Muscle of leg (tissue), 11 donors: ENCODE results near the gene NIBAN1. TPM values are rescaled to one million over a fixed set of nuclear protein-coding genes. Genes with fewer than 3 reads are reported as not detected.
A peak's percentile ranks its signal among the peaks of the same experiment; 100 is the strongest.
"Not testable (repeated sequence)": the region's sequence is repeated elsewhere in the genome, so short reads cannot be mapped to it uniquely, and the experiment has no call there.

Experiments used
- DNase-seq: peaks from one replicate; pipeline ENCODE4 v3.0.0; 2013
- H3K27ac ChIP-seq: one replicate; pipeline ENCODE4 v1.5.1; 2013; ENCODE audit warnings: mild to moderate bottlenecking, low read length, control low read depth
- H3K27me3 ChIP-seq: one replicate; pipeline ENCODE4 v1.6.1; 2013; ENCODE audit warnings: low read length; ENCODE audit not compliant: control insufficient read depth, insufficient read depth
- H3K36me3 ChIP-seq: one replicate; pipeline ENCODE4 v1.6.1; 2013; ENCODE audit warnings: low read length; ENCODE audit not compliant: control insufficient read depth, insufficient read depth
- H3K4me1 ChIP-seq: one replicate; pipeline ENCODE4 v1.6.1; 2013; ENCODE audit warnings: low read length; ENCODE audit not compliant: control insufficient read depth, insufficient read depth
- H3K4me3 ChIP-seq: one replicate; pipeline ENCODE4 v1.5.1; 2013; ENCODE audit warnings: low read length, control low read depth
- H3K9me3 ChIP-seq: replicated peaks from 2 replicates; pipeline ENCODE4 v1.6.1; 2013; ENCODE audit warnings: low read depth, low read length; ENCODE audit not compliant: control insufficient read depth
- whole genome bisulfite sequencing: methylation state at CpG from one replicate; pipeline ENCODE4 v1.1.5; 2013; ENCODE audit warnings: missing lambda C conversion rate; ENCODE audit not compliant: insufficient coverage; 5-methylcytosine and 5-hydroxymethylcytosine counted together
- polyA plus RNA-seq, 8 donors: library from polyadenylated mRNA; unstranded; fragments of 120-200 nt; gene quantifications; one replicate each; pipeline versions ENCODE4 v1.2.1 to v1.2.3, GENCODE V29; 2013; ENCODE audit warnings: inconsistent platforms in 1 of 8, low replicate concordance in 1 of 8; ENCODE audit not compliant: insufficient read length in 8 of 8, insufficient read depth in 1 of 8
- total RNA-seq: library from RNA; stranded (reverse); fragments of 120-200 nt; gene quantifications from one replicate; pipeline ENCODE4 v1.2.4, GENCODE V29; 2013

The NIBAN1 gene
- total and polyA plus RNA-seq, 9 donors, result 34.0 to 66.6 (median 50.5) TPM

- not testable (repeated sequence) for H3K4me3 ChIP-seq, H3K36me3 ChIP-seq, H3K9me3 ChIP-seq, H3K27me3 ChIP-seq, H3K4me1 ChIP-seq, H3K27ac ChIP-seq, DNase-seq
- no CpG with 5 or more reads among the region's 6 CpGs for WGBS
These were observed 25.7 kb upstream of the NIBAN1 start for GRCh38 chr1:184999974-185000373.

- Histone ChIP-seq H3K27me3 (no peaks in the 10 kb centered on the region), H3K36me3 (no peaks in the 10 kb centered on the region), H3K27ac (no peak overlapping the region), H3K9me3 (no peaks in the 10 kb centered on the region), H3K4me3 (no peak overlapping the region), H3K4me1 (no peaks in the 10 kb centered on the region)
- WGBS, result no CpG with 5 or more reads among the region's 1 CpG
- DNase-seq, result no peak
These were observed 20.0 kb upstream of the NIBAN1 start for GRCh38 chr1:184994301-184994700.

- Histone ChIP-seq H3K4me3 (no peak overlapping the region), H3K27ac (no peak overlapping the region), H3K4me1 (no peaks in the 10 kb centered on the region), H3K36me3 (no peaks in the 10 kb centered on the region), H3K9me3 (no peaks in the 10 kb centered on the region), H3K27me3 (no peaks in the 10 kb centered on the region)
- WGBS, result 94% methylated on average over 3 of the region's 3 CpGs
- DNase-seq, result no peak
These were observed 18.0 kb upstream of the NIBAN1 start for GRCh38 chr1:184992271-184992670.

- Histone ChIP-seq H3K27me3 (no peaks in the 10 kb centered on the region), H3K4me1 (no peaks in the 10 kb centered on the region), H3K4me3 (no peak overlapping the region), H3K27ac (no peak overlapping the region), H3K9me3 (no peaks in the 10 kb centered on the region), H3K36me3 (no peaks in the 10 kb centered on the region)
- no peak for DNase-seq
- WGBS, result no CpG with 5 or more reads among the region's 1 CpG
These were observed 15.9 kb upstream of the NIBAN1 start for GRCh38 chr1:184990204-184990603.

- H3K27ac ChIP-seq, result no peak overlapping the region
- H3K4me1 ChIP-seq, result no peaks in the 10 kb centered on the region
- no peak overlapping the region for H3K4me3 ChIP-seq
- H3K9me3 ChIP-seq, result no peaks in the 10 kb centered on the region
- no peaks in the 10 kb centered on the region for H3K36me3 ChIP-seq
- no peak for DNase-seq
- H3K27me3 ChIP-seq, result no peaks in the 10 kb centered on the region
These were observed 14.2 kb upstream of the NIBAN1 start for GRCh38 chr1:184988506-184988905.

- WGBS, result no CpG with 5 or more reads among the region's 1 CpG
- Histone ChIP-seq H3K4me3 (no peak overlapping the region), H3K36me3 (no peaks in the 10 kb centered on the region), H3K4me1 (no peaks in the 10 kb centered on the region), H3K27ac (no peak overlapping the region), H3K27me3 (no peaks in the 10 kb centered on the region), H3K9me3 (no peaks in the 10 kb centered on the region)
- no peak for DNase-seq
These were observed 13.4 kb upstream of the NIBAN1 start for GRCh38 chr1:184987696-184988095.

- H3K4me3 ChIP-seq, result no peak overlapping the region
- no peaks in the 10 kb centered on the region for H3K27me3 ChIP-seq
- H3K27ac ChIP-seq, result no peak overlapping the region
- WGBS, result 24% methylated on average over 3 of the region's 5 CpGs
- no peaks in the 10 kb centered on the region for H3K4me1 ChIP-seq
- H3K36me3 ChIP-seq, result no peaks in the 10 kb centered on the region
- DNase-seq, result peak; percentile 74
- H3K9me3 ChIP-seq, result no peaks in the 10 kb centered on the region
These were observed 11.9 kb upstream of the NIBAN1 start for GRCh38 chr1:184986250-184986649.

- H3K27ac ChIP-seq, result no peak overlapping the region
- no peak overlapping the region for H3K4me3 ChIP-seq
- no peaks in the 10 kb centered on the region for H3K27me3 ChIP-seq
- no peaks in the 10 kb centered on the region for H3K36me3 ChIP-seq
- no peaks in the 10 kb centered on the region for H3K4me1 ChIP-seq
- H3K9me3 ChIP-seq, result no peaks in the 10 kb centered on the region
- 0% methylated on average over 1 of the region's 14 CpGs for WGBS
- peak; percentile 80 for DNase-seq
These were observed 8.0 kb upstream of the NIBAN1 start for GRCh38 chr1:184982002-184982954.

- Histone ChIP-seq H3K36me3 (no peaks in the 10 kb centered on the region), H3K4me1 (no peaks in the 10 kb centered on the region), H3K4me3 (no peak overlapping the region), H3K27me3 (no peaks in the 10 kb centered on the region), H3K27ac (no peak overlapping the region), H3K9me3 (no peaks in the 10 kb centered on the region)
- DNase-seq, result no peak
- WGBS, result no CpG with 5 or more reads among the region's 1 CpG
These were observed 6.4 kb upstream of the NIBAN1 start for GRCh38 chr1:184980726-184981125.

GRCh38 chr1:184975208-184975870, 1.0 kb upstream of the NIBAN1 start:
- DNase-seq, result no peak
- WGBS, result 85% methylated on average over 6 of the region's 6 CpGs
- peaks cover 6% of the 10 kb centered on the region for H3K4me1 ChIP-seq
- no peak overlapping the region for H3K27ac ChIP-seq
- H3K27me3 ChIP-seq, result peaks cover 17% of the 10 kb centered on the region
- H3K4me3 ChIP-seq, result no peak overlapping the region
- H3K36me3 ChIP-seq, result no peaks in the 10 kb centered on the region
- H3K9me3 ChIP-seq, result no peaks in the 10 kb centered on the region
